ENCODE measurements around the gene HES5.
A peak's percentile ranks its signal among the peaks of the same experiment; 100 is the strongest.
"Not testable (repeated sequence)": the region's sequence is repeated elsewhere in the genome, so short reads cannot be mapped to it uniquely, and the experiment has no call there.

Gene HES5

GRCh38 chr1:2554621-2555387 lies 24.7 kb upstream of the HES5 start:
- peak; percentile 73 for TF ChIP-seq CTCF (conservative IDR thresholded peaks at IDR 0.05; ENCODE audit: low read depth, low read length)
- H3K4me3 ChIP-seq (ENCODE audit: low read length), result no peak overlapping the region
- DNase-seq (ENCODE audit: low read depth), result no peak

- H3K4me3 ChIP-seq (ENCODE audit: low read length), result no peak overlapping the region
- DNase-seq (ENCODE audit: low read depth), result no peak
- no peak for TF ChIP-seq CTCF (conservative IDR thresholded peaks at IDR 0.05; ENCODE audit: low read depth, low read length)
Measured at GRCh38 chr1:2553871-2554620, 24.0 kb upstream of the HES5 start.

- H3K4me3 ChIP-seq (ENCODE audit: low read length); DNase-seq (ENCODE audit: low read depth): not testable (repeated sequence)
Measured at GRCh38 chr1:2553076-2553475, 23.0 kb upstream of the HES5 start.

- no peak for DNase-seq (ENCODE audit: low read depth)
- no peak overlapping the region for H3K4me3 ChIP-seq (ENCODE audit: low read length)
- TF ChIP-seq CTCF (conservative IDR thresholded peaks at IDR 0.05; ENCODE audit: low read depth, low read length), result no peak
Measured at GRCh38 chr1:2552189-2552588, 22.1 kb upstream of the HES5 start.

GRCh38 chr1:2551544-2551943 lies 21.5 kb upstream of the HES5 start:
- not testable (repeated sequence) for H3K4me3 ChIP-seq (ENCODE audit: low read length); DNase-seq (ENCODE audit: low read depth)

GRCh38 chr1:2550309-2550861 lies 20.3 kb upstream of the HES5 start:
- not testable (repeated sequence) for DNase-seq (ENCODE audit: low read depth); H3K4me3 ChIP-seq (ENCODE audit: low read length)

- not testable (repeated sequence) for DNase-seq (ENCODE audit: low read depth); H3K4me3 ChIP-seq (ENCODE audit: low read length)
Measured at GRCh38 chr1:2549367-2550029, 19.4 kb upstream of the HES5 start.

GRCh38 chr1:2548068-2548589 lies 18.1 kb upstream of the HES5 start:
- no peak for DNase-seq (ENCODE audit: low read depth)
- peak; percentile 97 for TF ChIP-seq CTCF (conservative IDR thresholded peaks at IDR 0.05; ENCODE audit: low read depth, low read length)
- no peak overlapping the region for H3K4me3 ChIP-seq (ENCODE audit: low read length)

All from retinal pigment epithelial cell (primary cell).